HG03378 (cell line): Measurements from ENCODE around the gene SLCO1B1.

Source experiments
- ATAC-seq: cut with Tn5 transposase; IDR thresholded peaks from one replicate; pipeline ENCODE4 v1.9.1; 2021; ENCODE audit warnings: mild to moderate bottlenecking, moderate library complexity; ENCODE audit not compliant: unreplicated experiment

SLCO1B1 gene

DNA sequence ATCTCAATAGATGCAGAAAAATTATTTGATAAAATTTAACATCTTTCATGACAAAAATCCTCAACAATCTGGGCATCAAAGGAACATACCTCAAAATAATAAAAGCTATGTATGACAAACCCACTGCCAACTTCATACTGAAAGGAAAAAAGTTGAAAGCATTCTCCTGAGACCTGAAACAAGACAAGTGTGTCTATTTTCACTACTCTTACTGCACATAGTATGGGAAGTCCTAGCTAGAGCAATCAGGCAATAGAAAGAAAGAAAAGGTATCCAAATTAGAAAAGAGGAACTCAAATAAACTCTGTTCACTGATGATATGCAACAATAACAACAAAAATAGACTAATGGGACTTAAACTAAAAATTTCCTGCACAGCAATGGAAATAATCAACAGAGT lies 90.1 kb downstream of the SLCO1B1 start:
- ATAC-seq, result no peak

GRCh38 chr12:21221778-21222177 lies 90.8 kb downstream of the SLCO1B1 start:
- ATAC-seq, result no peak

DNA sequence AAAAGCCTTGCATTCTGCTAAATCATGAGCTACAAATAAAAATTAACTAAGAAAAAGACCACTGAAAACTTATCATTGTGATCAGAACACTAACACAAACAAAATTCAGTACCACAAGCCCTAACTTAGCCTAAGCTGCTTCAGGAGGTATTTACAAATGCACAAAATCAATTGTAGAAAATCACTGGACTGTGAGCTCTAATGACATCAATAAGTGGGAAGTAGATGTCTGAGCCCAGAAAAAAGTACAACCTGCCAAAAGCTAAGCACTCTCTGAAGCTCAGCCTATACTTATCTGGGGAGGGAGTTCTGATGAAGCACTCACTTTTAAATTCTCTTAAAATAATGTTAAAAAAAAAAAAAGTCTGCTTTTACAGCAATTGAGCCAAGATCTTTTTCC lies 92.9 kb downstream of the SLCO1B1 start:
- no peak for ATAC-seq

DNA sequence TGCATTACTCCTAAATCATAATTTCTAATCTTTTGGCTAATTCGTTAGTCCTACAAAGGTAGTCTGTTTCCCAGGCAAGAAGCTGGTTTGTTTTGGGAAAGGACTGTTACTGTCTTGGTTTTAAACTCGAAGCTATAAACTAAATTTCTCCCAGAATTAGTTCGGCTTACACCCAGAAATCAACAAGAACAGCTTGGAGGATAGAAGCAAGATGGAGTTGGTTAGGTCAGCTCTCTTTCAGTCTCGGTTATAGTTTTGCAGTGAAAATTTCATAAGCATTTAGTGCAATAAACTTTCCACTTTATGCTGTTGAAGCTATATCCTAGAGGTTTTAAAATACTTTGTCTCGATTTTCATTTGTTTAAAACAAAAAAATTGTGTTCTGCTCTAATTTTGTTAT lies 103.4 kb downstream of the SLCO1B1 start:
- ATAC-seq, result no peak

DNA sequence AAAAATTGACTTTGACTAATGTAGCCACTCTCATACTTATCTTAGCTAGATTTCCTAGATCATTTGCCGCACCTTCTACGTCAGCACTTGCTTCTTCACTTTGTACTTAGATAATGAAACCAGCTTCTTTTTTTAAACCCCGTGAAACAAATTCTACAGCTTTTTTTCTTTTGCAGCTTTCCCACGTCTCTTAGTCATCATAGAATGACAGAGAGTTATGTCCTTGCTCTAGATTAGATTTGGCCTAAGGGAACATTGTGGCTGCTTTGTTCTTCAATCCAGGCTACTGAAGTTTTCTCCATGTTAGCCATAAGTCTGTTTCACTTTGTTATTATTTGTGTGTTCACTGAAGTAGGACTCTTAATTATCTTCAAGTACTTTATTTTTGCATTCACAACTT lies 108.9 kb downstream of the SLCO1B1 start:
- no peak for ATAC-seq

- ATAC-seq, result no peak
Observed at GRCh38 chr12:21248679-21249078, 117.7 kb downstream of the SLCO1B1 start.

- no peak for ATAC-seq
Observed at GRCh38 chr12:21252070-21252469, 121.1 kb downstream of the SLCO1B1 start.

- ATAC-seq, result no peak
Observed at GRCh38 chr12:21257172-21257571, 126.2 kb downstream of the SLCO1B1 start.

GRCh38 chr12:21264232-21264631 lies 133.2 kb downstream of the SLCO1B1 start:
- ATAC-seq, result no peak

GRCh38 chr12:21265932-21266331 lies 134.9 kb downstream of the SLCO1B1 start:
- ATAC-seq, result no peak

GRCh38 chr12:21276826-21277225 lies 145.8 kb downstream of the SLCO1B1 start:
- no peak for ATAC-seq
